GM23338 (cell line): ENCODE data around the gene SPR. TPM values are rescaled to one million over a fixed set of nuclear protein-coding genes. Genes with fewer than 3 reads are reported as not detected.

ENCODE experiments used
- ATAC-seq: fragments of 200-7000 bp; cut with Tn5 transposase; 3 replicates; pipeline ENCODE4 v1.9.1; 2020
- DNase-seq: peaks from one replicate; pipeline ENCODE4 v3.0.0-alpha.2; 2015; ENCODE audit warnings: low spot score
- H2AFZ ChIP-seq: fragments of 200-600 bp; sonication (generic); 2 replicates; pipeline ENCODE4 v1.8.0; 2016; ENCODE audit warnings: antibody characterized with exemption, mild to moderate bottlenecking, moderate library complexity
- H3F3A ChIP-seq: fragments of 200-600 bp; sonication (generic); replicated peaks from 2 replicates; pipeline ENCODE4 v1.8.0; 2017; ENCODE audit warnings: antibody characterized with exemption, mixed run types, low read depth
- H3K27ac ChIP-seq: fragments of 200-600 bp; sonication (generic); 2 replicates; pipeline ENCODE4 v1.6.1; 2016; ENCODE audit warnings: low read depth
- H3K27me3 ChIP-seq: fragments of 200-600 bp; sonication (generic); 2 replicates; pipeline ENCODE4 v1.8.0; 2016; ENCODE audit warnings: mild to moderate bottlenecking, mixed run types, moderate library complexity; ENCODE audit not compliant: insufficient read depth
- H3K36me3 ChIP-seq: fragments of 200-600 bp; sonication (generic); 2 replicates; pipeline ENCODE4 v1.8.0; 2016; ENCODE audit warnings: mild to moderate bottlenecking; ENCODE audit not compliant: insufficient read depth
- H3K4me1 ChIP-seq: fragments of 200-600 bp; sonication (generic); 2 replicates; pipeline ENCODE4 v1.8.0; 2016; ENCODE audit warnings: mild to moderate bottlenecking, moderate library complexity; ENCODE audit not compliant: insufficient read depth
- H3K4me2 ChIP-seq: fragments of 200-600 bp; sonication (generic); 2 replicates; pipeline ENCODE4 v1.7.1; 2017; ENCODE audit warnings: mixed run types
- H3K4me3 ChIP-seq: fragments of 200-600 bp; sonication (generic); 2 replicates; pipeline ENCODE4 v1.6.1; 2016; ENCODE audit warnings: mixed run types
- H3K79me2 ChIP-seq: fragments of 200-600 bp; sonication (generic); replicated peaks from 2 replicates; pipeline ENCODE4 v1.8.0; 2017; ENCODE audit warnings: mild to moderate bottlenecking; ENCODE audit not compliant: insufficient read depth
- H3K9me2 ChIP-seq: fragments of 200-600 bp; sonication (generic); 2 replicates; pipeline ENCODE4 v1.8.0; 2017; ENCODE audit not compliant: insufficient read depth
- H4K20me1 ChIP-seq: fragments of 200-600 bp; sonication (generic); replicated peaks from 2 replicates; pipeline ENCODE4 v1.8.0; 2017; ENCODE audit warnings: mild to moderate bottlenecking; ENCODE audit not compliant: insufficient read depth
- H3K27ac Mint-ChIP-seq: 2 replicates; pipeline ENCODE4 v1.8.0; 2020; ENCODE audit warnings: inconsistent platforms, mild to moderate bottlenecking, moderate library complexity, mixed read lengths
- H3K27me3 Mint-ChIP-seq: 3 replicates; pipeline ENCODE4 v1.8.0; 2022; ENCODE audit warnings: low read depth, mild to moderate bottlenecking, moderate library complexity, mixed read lengths, inconsistent platforms; ENCODE audit not compliant: insufficient read depth, poor library complexity
- H3K36me3 Mint-ChIP-seq: 3 replicates; pipeline ENCODE4 v1.8.0; 2021; ENCODE audit warnings: low read depth, mild to moderate bottlenecking, inconsistent platforms, moderate library complexity, mixed read lengths
- H3K4me1 Mint-ChIP-seq: 3 replicates; pipeline ENCODE4 v1.8.0; 2020; ENCODE audit warnings: mild to moderate bottlenecking, inconsistent platforms, mixed read lengths
- H3K4me3 Mint-ChIP-seq: 3 replicates; pipeline ENCODE4 v1.8.0; 2021; ENCODE audit warnings: moderate library complexity, mild to moderate bottlenecking, inconsistent platforms, mixed read lengths
- H3K9me3 Mint-ChIP-seq: 3 replicates; pipeline ENCODE4 v1.8.0; 2020; ENCODE audit warnings: moderate library complexity, mild to moderate bottlenecking, inconsistent platforms, mixed read lengths
- CREB1 ChIP-seq: fragments of 250-450 bp; sonication (Bioruptor Pico); IDR thresholded peaks from 2 replicates; pipeline ENCODE4 v1.5.0; 2020; ENCODE audit warnings: low read depth, mild to moderate bottlenecking, moderate library complexity
- JUNB ChIP-seq: IDR thresholded peaks from one replicate; pipeline ENCODE4 v1.6.1; 2016; ENCODE audit warnings: antibody characterized with exemption; ENCODE audit not compliant: unreplicated experiment
- POLR2AphosphoS5 ChIP-seq: IDR thresholded peaks from 2 replicates; pipeline ENCODE4 v1.6.1; 2016; ENCODE audit warnings: antibody characterized with exemption, low read depth
- ZNF331 ChIP-seq: fragments of 250-450 bp; sonication (Bioruptor Pico); IDR thresholded peaks from 2 replicates; pipeline ENCODE4 v1.5.0; 2020; ENCODE audit warnings: low read depth, mild to moderate bottlenecking, moderate library complexity
- polyA plus RNA-seq: library from polyadenylated mRNA; unstranded; fragments of >200 nt; fragmentation: Nextera tagmentation; extraction: Ambion mirVana; gene quantifications from 2 replicates; pipeline ENCODE4 v1.2.1, GENCODE V29; 2016
- total RNA-seq: library from RNA; depleted of rRNA; stranded (reverse); fragments of >200 nt; shearing (Covaris generic); gene quantifications from 2 replicates; pipeline ENCODE4 v1.2.3, GENCODE V29; 2014
- TF ChIP-seq, protein P1 (sequence below): fragments of 250-450 bp; sonication (Bioruptor Pico); IDR thresholded peaks from 2 replicates; pipeline ENCODE4 v1.5.0; 2020; ENCODE audit warnings: mild to moderate bottlenecking, moderate library complexity
- TF ChIP-seq, protein P2 (sequence below): IDR thresholded peaks from one replicate; pipeline ENCODE4 v1.6.1; 2018; ENCODE audit warnings: antibody characterized with exemption; ENCODE audit not compliant: unreplicated experiment

Gene SPR
- total and polyA plus RNA-seq, 2 experiments from 2014 or later, result 10.7 to 15.2 TPM

DNA sequence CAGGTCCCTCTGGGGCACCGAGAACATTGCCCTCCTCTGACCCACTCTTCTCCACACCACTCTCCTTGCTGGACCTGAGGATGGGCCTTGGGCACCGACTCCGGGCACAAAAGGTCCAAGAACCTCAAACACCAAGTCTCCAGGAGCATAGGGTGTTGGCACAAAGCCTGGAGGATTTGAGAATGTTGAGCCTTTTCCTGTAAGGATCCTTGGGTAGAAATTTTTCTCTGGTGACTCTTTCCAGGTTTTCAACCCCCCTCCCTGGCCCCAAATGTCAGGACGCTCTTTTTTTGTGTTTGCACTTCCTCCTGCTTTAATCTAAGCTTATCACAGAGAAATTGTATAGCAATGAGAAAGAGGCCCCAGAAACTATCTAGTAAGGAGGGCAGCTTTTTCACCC, 9.2 kb downstream of the SPR start:
- Histone ChIP-seq H3K9me2 (no peaks in the 10 kb centered on the region), H2AFZ (no peak overlapping the region), H3K27me3 (peaks cover 53% of the 10 kb centered on the region), H3K27ac (no peak overlapping the region), H3K79me2 (no peaks in the 10 kb centered on the region), H3K4me3 (no peak overlapping the region), H3F3A (no peaks in the 10 kb centered on the region), H3K4me2 (no peak overlapping the region), H3K36me3 (no peaks in the 10 kb centered on the region), H4K20me1 (no peaks in the 10 kb centered on the region), H3K4me1 (peaks cover 23% of the 10 kb centered on the region)
- no peaks in the 10 kb centered on the region for H3K36me3 Mint-ChIP-seq
- no peak for ATAC-seq
- DNase-seq, result no peak
- H3K27me3 Mint-ChIP-seq, result peaks cover 23% of the 10 kb centered on the region
- peaks cover 24% of the 10 kb centered on the region for H3K4me1 Mint-ChIP-seq
- no peak overlapping the region for H3K4me3 Mint-ChIP-seq
- H3K27ac Mint-ChIP-seq, result no peak overlapping the region
- no peaks in the 10 kb centered on the region for H3K9me3 Mint-ChIP-seq
- TF ChIP-seq JUNB, result no peak
- no peak for TF ChIP-seq CREB1 (CRISPR knock-in tag)
- TF ChIP-seq ZNF331 (CRISPR knock-in tag), result no peak

DNA sequence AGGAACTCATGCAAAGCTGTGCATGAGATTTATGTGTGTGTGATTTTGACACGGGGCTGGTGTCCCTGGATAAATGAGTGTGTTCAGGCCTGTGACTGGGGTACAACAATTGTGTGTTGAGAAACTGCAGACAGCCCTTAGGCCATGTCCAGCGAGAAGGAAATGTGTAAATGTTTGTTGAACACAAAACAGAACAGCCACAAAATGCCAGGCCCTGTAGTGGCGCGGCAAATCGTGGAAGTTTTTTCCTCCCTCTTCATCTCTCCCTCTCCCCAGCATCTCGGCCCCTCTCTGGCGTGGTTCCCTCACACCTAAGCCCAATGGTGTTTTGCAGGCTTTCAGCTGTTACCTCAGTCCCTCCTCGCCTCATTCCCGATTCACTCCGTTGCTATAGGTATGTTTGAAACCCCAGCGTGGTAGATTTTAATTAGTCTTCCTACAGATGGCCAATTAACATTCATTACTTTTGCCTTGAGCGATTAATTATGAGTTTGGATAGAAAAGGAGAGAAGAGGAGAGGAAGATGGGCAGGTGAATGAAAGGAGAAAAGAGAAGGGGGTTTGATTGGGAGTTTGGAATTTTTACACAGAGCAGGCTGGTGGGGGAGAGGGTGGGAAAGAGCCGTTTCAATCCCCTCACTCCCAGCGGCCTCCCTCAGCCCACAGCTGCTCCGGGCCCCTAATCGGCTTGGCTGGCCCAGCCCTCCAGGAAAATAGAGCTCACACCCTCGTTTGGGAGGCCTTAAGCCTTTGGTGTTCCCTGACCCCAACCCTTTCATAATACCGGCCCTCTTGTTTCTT, 10.8 kb downstream of the SPR start:
- H3K4me3 ChIP-seq, result no peak overlapping the region
- peaks cover 53% of the 10 kb centered on the region for H3K27me3 ChIP-seq
- peaks cover 20% of the 10 kb centered on the region for H3K27me3 Mint-ChIP-seq
- H4K20me1 ChIP-seq, result no peaks in the 10 kb centered on the region
- H3K4me3 Mint-ChIP-seq, result no peak overlapping the region
- no peak for ATAC-seq
- H2AFZ ChIP-seq, result no peak overlapping the region; the same call in 1 of the 2 replicates
- H3F3A ChIP-seq, result no peaks in the 10 kb centered on the region
- no peaks in the 10 kb centered on the region for H3K9me3 Mint-ChIP-seq
- no peaks in the 10 kb centered on the region for H3K36me3 Mint-ChIP-seq
- TF ChIP-seq POLR2AphosphoS5 (no peak), ZNF331 (CRISPR knock-in tag) (no peak)
- H3K4me1 ChIP-seq, result peaks cover 23% of the 10 kb centered on the region
- H3K4me1 Mint-ChIP-seq, result peaks cover 24% of the 10 kb centered on the region
- no peaks in the 10 kb centered on the region for H3K79me2 ChIP-seq
- H3K4me2 ChIP-seq, result no peak overlapping the region
- no peaks in the 10 kb centered on the region for H3K9me2 ChIP-seq
- DNase-seq, result no peak
- no peaks in the 10 kb centered on the region for H3K36me3 ChIP-seq
- no peak overlapping the region for H3K27ac Mint-ChIP-seq
- no peak overlapping the region for H3K27ac ChIP-seq

DNA sequence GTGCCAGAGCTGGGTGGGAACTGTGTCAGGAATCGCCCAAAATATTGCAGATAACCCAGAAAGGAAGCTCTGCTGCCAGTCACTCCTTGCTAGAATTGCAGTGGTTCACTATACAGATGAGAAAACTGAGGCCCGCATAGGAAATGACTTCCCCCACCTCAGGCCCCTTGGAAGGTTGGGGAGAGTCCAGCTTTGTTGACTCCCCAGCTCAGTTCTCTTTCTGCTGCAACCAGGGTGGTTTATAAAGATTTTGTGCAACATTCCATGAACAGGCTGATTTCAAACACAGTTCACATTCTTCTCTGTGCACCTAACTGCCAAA, 11.3 kb downstream of the SPR start:
- no peak for ATAC-seq
- peaks cover 15% of the 10 kb centered on the region for H3K27me3 Mint-ChIP-seq
- Histone ChIP-seq H3K4me1 (peaks cover 23% of the 10 kb centered on the region), H3K27me3 (peaks cover 53% of the 10 kb centered on the region), H3K79me2 (no peaks in the 10 kb centered on the region), H3K36me3 (no peaks in the 10 kb centered on the region), H2AFZ (no peak overlapping the region), H3K27ac (no peak overlapping the region), H4K20me1 (no peaks in the 10 kb centered on the region), H3K9me2 (no peaks in the 10 kb centered on the region), H3K4me3 (no peak overlapping the region), H3F3A (no peaks in the 10 kb centered on the region), H3K4me2 (no peak overlapping the region)
- TF ChIP-seq, protein P1, sequence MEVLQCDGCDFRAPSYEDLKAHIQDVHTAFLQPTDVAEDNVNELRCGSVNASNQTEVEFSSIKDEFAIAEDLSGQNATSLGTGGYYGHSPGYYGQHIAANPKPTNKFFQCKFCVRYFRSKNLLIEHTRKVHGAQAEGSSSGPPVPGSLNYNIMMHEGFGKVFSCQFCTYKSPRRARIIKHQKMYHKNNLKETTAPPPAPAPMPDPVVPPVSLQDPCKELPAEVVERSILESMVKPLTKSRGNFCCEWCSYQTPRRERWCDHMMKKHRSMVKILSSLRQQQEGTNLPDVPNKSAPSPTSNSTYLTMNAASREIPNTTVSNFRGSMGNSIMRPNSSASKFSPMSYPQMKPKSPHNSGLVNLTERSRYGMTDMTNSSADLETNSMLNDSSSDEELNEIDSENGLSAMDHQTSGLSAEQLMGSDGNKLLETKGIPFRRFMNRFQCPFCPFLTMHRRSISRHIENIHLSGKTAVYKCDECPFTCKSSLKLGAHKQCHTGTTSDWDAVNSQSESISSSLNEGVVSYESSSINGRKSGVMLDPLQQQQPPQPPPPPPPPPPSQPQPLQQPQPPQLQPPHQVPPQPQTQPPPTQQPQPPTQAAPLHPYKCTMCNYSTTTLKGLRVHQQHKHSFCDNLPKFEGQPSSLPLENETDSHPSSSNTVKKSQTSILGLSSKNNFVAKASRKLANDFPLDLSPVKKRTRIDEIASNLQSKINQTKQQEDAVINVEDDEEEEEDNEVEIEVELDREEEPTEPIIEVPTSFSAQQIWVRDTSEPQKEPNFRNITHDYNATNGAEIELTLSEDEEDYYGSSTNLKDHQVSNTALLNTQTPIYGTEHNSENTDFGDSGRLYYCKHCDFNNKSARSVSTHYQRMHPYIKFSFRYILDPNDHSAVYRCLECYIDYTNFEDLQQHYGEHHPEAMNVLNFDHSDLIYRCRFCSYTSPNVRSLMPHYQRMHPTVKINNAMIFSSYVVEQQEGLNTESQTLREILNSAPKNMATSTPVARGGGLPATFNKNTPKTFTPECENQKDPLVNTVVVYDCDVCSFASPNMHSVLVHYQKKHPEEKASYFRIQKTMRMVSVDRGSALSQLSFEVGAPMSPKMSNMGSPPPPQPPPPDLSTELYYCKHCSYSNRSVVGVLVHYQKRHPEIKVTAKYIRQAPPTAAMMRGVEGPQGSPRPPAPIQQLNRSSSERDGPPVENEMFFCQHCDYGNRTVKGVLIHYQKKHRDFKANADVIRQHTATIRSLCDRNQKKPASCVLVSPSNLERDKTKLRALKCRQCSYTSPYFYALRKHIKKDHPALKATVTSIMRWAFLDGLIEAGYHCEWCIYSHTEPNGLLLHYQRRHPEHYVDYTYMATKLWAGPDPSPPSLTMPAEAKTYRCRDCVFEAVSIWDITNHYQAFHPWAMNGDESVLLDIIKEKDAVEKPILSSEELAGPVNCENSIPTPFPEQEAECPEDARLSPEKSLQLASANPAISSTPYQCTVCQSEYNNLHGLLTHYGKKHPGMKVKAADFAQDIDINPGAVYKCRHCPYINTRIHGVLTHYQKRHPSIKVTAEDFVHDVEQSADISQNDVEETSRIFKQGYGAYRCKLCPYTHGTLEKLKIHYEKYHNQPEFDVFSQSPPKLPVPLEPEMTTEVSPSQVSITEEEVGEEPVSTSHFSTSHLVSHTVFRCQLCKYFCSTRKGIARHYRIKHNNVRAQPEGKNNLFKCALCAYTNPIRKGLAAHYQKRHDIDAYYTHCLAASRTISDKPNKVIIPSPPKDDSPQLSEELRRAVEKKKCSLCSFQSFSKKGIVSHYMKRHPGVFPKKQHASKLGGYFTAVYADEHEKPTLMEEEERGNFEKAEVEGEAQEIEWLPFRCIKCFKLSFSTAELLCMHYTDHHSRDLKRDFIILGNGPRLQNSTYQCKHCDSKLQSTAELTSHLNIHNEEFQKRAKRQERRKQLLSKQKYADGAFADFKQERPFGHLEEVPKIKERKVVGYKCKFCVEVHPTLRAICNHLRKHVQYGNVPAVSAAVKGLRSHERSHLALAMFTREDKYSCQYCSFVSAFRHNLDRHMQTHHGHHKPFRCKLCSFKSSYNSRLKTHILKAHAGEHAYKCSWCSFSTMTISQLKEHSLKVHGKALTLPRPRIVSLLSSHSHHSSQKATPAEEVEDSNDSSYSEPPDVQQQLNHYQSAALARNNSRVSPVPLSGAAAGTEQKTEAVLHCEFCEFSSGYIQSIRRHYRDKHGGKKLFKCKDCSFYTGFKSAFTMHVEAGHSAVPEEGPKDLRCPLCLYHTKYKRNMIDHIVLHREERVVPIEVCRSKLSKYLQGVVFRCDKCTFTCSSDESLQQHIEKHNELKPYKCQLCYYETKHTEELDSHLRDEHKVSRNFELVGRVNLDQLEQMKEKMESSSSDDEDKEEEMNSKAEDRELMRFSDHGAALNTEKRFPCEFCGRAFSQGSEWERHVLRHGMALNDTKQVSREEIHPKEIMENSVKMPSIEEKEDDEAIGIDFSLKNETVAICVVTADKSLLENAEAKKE (CRISPR knock-in tag), result no peak
- TF ChIP-seq JUNB, result no peak
- TF ChIP-seq, protein P2, sequence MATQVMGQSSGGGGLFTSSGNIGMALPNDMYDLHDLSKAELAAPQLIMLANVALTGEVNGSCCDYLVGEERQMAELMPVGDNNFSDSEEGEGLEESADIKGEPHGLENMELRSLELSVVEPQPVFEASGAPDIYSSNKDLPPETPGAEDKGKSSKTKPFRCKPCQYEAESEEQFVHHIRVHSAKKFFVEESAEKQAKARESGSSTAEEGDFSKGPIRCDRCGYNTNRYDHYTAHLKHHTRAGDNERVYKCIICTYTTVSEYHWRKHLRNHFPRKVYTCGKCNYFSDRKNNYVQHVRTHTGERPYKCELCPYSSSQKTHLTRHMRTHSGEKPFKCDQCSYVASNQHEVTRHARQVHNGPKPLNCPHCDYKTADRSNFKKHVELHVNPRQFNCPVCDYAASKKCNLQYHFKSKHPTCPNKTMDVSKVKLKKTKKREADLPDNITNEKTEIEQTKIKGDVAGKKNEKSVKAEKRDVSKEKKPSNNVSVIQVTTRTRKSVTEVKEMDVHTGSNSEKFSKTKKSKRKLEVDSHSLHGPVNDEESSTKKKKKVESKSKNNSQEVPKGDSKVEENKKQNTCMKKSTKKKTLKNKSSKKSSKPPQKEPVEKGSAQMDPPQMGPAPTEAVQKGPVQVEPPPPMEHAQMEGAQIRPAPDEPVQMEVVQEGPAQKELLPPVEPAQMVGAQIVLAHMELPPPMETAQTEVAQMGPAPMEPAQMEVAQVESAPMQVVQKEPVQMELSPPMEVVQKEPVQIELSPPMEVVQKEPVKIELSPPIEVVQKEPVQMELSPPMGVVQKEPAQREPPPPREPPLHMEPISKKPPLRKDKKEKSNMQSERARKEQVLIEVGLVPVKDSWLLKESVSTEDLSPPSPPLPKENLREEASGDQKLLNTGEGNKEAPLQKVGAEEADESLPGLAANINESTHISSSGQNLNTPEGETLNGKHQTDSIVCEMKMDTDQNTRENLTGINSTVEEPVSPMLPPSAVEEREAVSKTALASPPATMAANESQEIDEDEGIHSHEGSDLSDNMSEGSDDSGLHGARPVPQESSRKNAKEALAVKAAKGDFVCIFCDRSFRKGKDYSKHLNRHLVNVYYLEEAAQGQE, result no peak
- TF ChIP-seq ZNF331 (CRISPR knock-in tag), result no peak
- TF ChIP-seq CREB1 (CRISPR knock-in tag), result no peak
- H3K4me1 Mint-ChIP-seq, result peaks cover 22% of the 10 kb centered on the region
- H3K4me3 Mint-ChIP-seq, result no peak overlapping the region
- no peaks in the 10 kb centered on the region for H3K36me3 Mint-ChIP-seq
- H3K27ac Mint-ChIP-seq, result no peak overlapping the region
- H3K9me3 Mint-ChIP-seq, result no peaks in the 10 kb centered on the region
- DNase-seq, result no peak
